COLO829 (cell line): ENCODE data around the gene GPR183.

Experiments
- DNase-seq: peaks from one replicate; pipeline ENCODE4 v3.0.0; 2012; ENCODE audit warnings: low spot score

GPR183 gene

GRCh38 chr13:99312493-99312883 lies 5.3 kb upstream of the GPR183 start:
- DNase-seq, result no peak

- DNase-seq, result no peak
These were observed 4.7 kb upstream of the GPR183 start for GRCh38 chr13:99311748-99312492.

- no peak for DNase-seq
These were observed 3.9 kb upstream of the GPR183 start for GRCh38 chr13:99311137-99311536.

- no peak for DNase-seq
These were observed 3.3 kb upstream of the GPR183 start for GRCh38 chr13:99310382-99311031.

- no peak for DNase-seq
These were observed 1.4 kb upstream of the GPR183 start for GRCh38 chr13:99308471-99309087.

- no peak for DNase-seq
These were observed 595 bp upstream of the GPR183 start for GRCh38 chr13:99307648-99308339.

- DNase-seq, result no peak
These were observed 1.6 kb downstream of the GPR183 start for GRCh38 chr13:99305566-99305965.

GRCh38 chr13:99305158-99305557 lies 2.0 kb downstream of the GPR183 start:
- no peak for DNase-seq

GRCh38 chr13:99304541-99304940 lies 2.7 kb downstream of the GPR183 start:
- DNase-seq, result no peak

GRCh38 chr13:99303863-99304521 lies 3.2 kb downstream of the GPR183 start:
- no peak for DNase-seq

- no peak for DNase-seq
These were observed 4.3 kb downstream of the GPR183 start for GRCh38 chr13:99302637-99303505.

GRCh38 chr13:99301913-99302636 lies 5.1 kb downstream of the GPR183 start:
- DNase-seq, result no peak

GRCh38 chr13:99301056-99301838 lies 6.0 kb downstream of the GPR183 start:
- DNase-seq, result no peak

- no peak for DNase-seq
These were observed 7.3 kb downstream of the GPR183 start for GRCh38 chr13:99299920-99300341.

GRCh38 chr13:99299256-99299919 lies 7.8 kb downstream of the GPR183 start:
- DNase-seq, result no peak

- DNase-seq, result no peak
These were observed 9.1 kb downstream of the GPR183 start for GRCh38 chr13:99298056-99298455.

- DNase-seq, result no peak
These were observed 9.9 kb downstream of the GPR183 start for GRCh38 chr13:99297331-99297730.

GRCh38 chr13:99296398-99296797 lies 10.8 kb downstream of the GPR183 start:
- no peak for DNase-seq
